ENCODE data around the gene NMT2.
A peak's percentile ranks its signal among the peaks of the same experiment; 100 is the strongest.

Gene NMT2

DNA sequence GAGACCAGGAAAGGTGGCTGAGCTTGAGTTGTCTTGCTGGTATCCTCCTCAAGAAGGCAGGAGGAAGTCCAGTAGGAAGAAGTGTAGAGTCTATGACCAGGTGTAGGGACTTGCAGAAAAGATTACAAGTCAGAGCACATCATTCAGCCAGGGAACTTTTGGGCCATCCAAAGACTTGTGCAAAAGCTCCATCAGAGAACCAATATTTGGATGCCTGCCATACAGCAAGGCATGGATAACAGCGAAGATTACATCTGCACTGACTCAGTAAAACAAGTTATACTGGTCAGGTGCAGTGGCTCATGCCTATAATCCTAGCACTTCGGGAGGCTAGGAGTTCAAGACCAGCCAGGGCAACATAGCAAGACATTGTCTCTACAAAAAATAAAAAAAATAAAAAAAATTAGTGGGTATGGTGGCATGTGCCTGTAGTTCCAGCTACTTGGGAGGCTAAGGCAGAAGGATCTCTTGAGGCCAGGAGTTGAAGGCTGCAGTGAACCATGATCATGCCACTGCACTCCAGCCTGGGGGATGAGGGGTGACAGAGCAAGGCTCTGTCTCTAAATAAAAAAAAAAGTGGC, 13.2 kb upstream of the NMT2 start:
- no peak overlapping the region for H3K4me3 ChIP-seq (ENCODE audit: low read depth, low read length)

- no peak overlapping the region for H3K4me3 ChIP-seq (ENCODE audit: low read depth, low read length)
Observed at GRCh38 chr10:15180736-15181135, 12.2 kb upstream of the NMT2 start.

GRCh38 chr10:15176269-15176668, 7.8 kb upstream of the NMT2 start:
- H3K4me3 ChIP-seq (ENCODE audit: low read depth, low read length), result no peak overlapping the region

DNA sequence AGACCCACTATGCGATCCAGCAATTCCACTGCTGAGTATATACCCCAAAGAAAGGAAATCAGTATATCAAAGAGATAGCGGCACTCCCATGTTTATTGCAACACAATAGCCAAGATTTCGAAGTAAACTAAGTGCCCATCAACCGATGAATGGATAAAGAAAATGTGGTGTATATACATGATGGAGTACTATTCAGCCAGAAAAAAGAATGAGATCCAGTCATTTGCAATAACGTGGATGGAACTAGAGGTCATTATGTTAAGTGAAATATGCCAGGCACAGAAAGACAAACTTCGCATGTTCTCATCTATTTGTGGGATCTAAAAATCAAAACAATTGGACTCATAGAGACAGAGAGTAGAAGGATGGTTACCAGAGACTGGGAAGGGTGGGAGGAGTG, 7.1 kb upstream of the NMT2 start:
- no peak overlapping the region for H3K4me3 ChIP-seq (ENCODE audit: low read depth, low read length)

- H3K4me3 ChIP-seq (ENCODE audit: low read depth, low read length), result no peak overlapping the region
Observed at GRCh38 chr10:15172306-15172840, 3.9 kb upstream of the NMT2 start.

DNA sequence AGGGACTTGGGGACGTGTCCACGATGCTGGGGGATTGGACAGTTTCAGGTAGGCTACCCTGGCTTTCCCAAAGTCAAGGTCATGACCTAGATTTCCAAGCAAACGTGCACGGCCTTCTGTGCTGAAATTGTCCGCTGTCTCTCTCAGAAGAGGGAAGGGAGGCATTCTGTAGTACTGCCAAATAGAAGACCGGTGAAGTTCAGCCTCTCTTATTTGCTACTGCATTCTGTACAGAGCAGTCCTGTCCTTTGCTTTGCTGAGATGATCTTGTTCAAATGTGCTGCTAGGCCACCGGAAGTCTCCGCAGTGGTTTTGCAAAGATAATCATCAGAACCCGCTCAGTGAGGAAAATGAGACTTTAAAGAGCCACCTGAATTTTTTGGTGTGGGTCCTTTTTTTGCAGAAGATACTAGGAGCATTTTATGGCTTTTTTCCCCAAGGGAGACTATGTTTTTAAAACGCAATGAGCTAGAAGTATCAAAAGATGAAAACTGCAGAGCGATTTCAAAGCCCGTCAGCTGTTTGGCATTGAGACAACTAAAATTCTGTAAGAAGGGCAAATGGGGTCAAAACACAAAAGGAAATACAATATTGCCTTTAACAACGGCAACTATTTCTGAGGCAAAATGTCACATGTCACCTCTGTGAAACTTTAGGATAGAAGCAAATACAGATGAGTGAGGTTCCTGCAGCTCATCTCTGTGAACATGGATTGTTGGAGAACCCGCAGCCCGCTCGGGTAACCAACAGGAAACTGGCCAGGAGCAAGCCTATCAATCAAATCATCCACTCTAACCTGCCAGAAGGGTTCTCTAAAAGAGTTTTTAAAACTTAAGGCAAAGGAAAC, 1.3 kb upstream of the NMT2 start:
- no peak overlapping the region for H3K4me3 ChIP-seq (ENCODE audit: low read depth, low read length)

- peak overlapping the region; percentile 6 for H3K4me3 ChIP-seq (ENCODE audit: low read depth, low read length)
Observed at GRCh38 chr10:15168786-15169554, 477 bp upstream of the NMT2 start.

- H3K4me3 ChIP-seq (ENCODE audit: low read depth, low read length), result peak overlapping the region; percentile 86
Observed at GRCh38 chr10:15167411-15168290, 842 bp downstream of the NMT2 start.

GRCh38 chr10:15166325-15166724, 2.2 kb downstream of the NMT2 start:
- H3K4me3 ChIP-seq (ENCODE audit: low read depth, low read length), result no peak overlapping the region

DNA sequence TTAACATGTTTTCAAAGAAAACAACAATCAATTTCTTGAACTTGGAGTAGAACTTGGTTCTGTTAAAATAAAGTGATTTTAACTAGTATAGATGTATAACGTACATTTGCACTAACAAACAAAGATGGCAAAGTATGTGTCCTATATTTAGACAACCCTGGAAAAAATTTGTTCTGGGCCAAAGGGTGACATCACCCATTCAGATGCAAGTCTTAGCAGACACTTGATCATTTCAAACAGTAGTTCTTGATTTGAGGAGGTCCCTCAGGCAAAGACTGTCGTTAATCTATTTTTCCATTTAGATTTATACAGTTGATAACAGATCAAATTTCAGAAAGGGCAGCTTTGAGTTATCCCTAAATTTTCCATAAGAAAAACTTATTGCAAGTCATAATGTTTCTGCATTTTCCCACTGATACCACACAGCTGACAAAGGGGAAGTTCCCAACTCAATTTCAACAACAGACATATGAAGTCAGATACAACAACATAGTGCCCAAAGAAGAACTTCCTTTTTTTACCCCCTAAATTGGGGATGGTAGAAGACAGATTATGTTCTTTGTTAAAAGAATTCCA, 5.2 kb downstream of the NMT2 start:
- no peak overlapping the region for H3K4me3 ChIP-seq (ENCODE audit: low read depth, low read length)

GRCh38 chr10:15158972-15159371, 9.5 kb downstream of the NMT2 start:
- H3K4me3 ChIP-seq (ENCODE audit: low read depth, low read length), result no peak overlapping the region

DNA sequence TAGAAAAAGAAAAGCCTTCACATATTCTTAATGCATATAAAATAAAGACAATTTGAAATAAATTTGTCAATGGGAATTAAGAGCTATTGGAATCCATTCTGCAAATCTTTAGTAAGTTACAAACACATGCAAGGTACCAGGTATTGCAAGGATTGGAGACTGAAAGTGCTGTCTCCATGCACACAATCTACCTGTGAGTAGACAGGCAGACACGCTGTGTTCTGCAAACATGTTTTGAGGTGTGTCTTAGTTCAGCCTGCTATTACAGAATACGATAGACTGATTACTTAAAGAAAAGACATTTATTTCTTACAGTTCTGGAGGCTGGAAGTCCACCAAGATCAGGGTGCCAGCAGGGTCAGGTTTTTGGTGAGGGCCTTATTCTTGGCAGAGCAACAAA, 10.0 kb downstream of the NMT2 start:
- no peak overlapping the region for H3K4me3 ChIP-seq (ENCODE audit: low read depth, low read length)

DNA sequence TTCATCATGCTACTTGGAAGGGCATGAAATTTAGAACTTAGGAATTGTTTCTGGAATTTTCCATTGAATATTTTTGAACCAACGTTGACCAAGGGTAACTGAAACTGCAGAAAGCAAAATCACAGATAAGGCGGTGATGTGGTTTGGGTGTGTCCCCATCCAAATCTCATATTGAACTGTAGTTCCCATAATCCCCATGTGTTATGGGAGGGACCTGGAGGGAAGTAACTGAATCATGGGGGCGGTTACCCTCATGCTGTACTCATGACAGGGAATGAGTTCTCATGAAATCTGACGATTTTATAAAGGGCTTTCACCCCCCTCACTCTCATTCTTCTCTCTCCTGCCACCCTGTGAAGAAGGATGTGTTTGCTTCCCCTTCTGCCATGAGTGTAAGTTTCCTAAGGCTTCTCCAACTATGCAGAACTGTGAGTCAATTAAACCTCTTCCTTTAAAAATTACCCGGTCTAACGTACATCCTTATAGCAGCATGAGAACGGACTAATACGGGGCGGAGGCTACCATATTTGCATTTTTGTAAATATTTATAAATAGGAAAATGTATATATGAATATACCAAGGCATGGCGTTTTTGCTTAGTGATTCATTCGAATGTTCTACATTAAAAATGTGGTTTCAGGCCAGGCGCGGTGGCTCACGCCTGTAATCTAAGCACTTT, 12.4 kb downstream of the NMT2 start:
- no peak overlapping the region for H3K4me3 ChIP-seq (ENCODE audit: low read depth, low read length)

- H3K4me3 ChIP-seq (ENCODE audit: low read depth, low read length), result no peak overlapping the region
Observed at GRCh38 chr10:15152556-15152955, 15.9 kb downstream of the NMT2 start.

GRCh38 chr10:15150563-15150962, 17.9 kb downstream of the NMT2 start:
- no peak overlapping the region for H3K4me3 ChIP-seq (ENCODE audit: low read depth, low read length)

DNA sequence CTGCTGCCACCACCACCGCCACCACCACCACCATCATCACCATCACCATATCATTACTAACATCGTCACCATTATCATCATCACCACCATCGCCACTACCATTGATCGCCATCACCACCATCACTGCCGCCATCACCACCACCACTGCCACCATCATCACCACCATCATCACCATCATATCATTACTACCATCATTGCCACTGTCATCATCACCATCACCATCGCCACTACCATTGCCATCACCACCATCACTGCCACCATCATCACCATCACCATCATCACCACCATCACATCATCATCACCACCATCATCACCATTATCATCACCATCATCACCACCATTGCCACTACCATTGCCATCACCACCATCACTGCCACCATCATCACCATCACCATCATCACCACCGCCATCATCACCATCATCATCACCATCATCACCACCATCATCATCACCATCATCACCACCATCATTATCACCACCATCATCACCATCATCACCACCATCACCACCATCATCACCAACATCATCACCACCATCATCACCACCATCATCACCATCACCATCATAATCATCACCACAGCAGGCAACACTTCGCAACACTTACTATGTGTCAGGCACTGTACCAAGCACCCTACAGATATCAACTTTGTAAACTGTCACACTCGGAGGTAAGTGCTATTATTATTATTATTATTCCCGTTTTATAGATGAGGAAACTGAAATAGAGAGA, 19.3 kb downstream of the NMT2 start:
- H3K4me3 ChIP-seq (ENCODE audit: low read depth, low read length), result no peak overlapping the region

DNA sequence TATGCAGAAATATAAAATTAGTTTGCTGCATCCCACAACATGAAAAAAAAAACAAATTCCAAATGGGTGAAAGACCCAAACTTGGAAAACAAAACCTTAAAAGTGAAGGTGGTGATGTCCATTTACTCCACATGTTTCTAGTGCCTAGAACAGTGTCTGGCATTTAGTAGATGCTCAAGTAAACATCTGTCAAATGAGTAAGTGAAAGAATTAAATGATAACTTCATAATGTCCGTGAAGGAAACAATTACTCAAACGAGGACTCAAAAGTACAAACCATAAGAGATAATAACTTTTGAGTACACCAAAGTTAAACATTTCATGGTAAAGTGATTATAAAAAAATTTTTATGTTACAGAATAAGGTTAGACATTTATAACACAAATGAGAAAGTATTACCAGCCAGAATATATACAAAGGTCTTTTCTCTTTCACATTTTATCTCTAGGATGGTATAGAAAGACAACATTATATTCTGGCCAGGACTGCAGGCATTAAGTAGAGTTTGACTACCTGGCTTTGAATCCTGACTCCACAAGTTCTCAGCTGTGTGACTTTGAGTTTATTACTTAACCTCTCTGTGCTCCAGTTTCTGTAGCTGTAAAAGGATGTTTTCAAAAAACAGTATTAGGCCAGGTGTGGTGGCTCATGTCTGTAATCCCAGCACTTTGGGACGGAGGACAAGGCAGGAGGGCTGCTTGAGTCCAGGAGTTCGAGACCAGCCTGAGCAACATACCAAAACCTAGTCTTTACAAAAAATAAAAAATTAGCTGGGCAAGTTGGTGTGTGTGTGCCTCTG, 20.7 kb downstream of the NMT2 start:
- no peak overlapping the region for H3K4me3 ChIP-seq (ENCODE audit: low read depth, low read length)

DNA sequence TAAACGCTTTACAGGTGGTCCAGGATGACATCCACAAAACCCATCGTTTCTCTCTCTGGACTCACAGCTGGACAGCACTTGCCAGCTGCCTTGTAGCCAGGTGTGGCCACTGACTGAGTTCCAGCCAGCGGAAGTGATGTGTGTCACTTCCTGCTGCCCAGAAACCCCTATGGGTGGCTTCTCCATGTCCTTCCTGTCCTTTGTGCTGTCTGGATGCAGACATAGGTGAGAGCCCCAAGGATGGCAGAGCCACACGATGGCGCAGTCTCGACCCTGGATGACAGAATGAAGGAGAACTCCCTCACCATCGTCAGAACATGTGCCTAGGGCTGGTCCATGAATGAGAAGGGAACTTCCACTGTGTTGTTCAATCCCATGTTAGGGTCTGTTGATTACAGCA, 22.1 kb downstream of the NMT2 start:
- no peak overlapping the region for H3K4me3 ChIP-seq (ENCODE audit: low read depth, low read length)

All from iPS-11a (cell line).